GM19023 (cell line): ENCODE measurements around the gene MOB3B.
"Not testable (repeated sequence)": the region's sequence is repeated elsewhere in the genome, so short reads cannot be mapped to it uniquely, and the experiment has no call there.

ENCODE experiments used
- ATAC-seq: cut with Tn5 transposase; IDR thresholded peaks from one replicate; pipeline ENCODE4 v1.9.1; 2021; ENCODE audit warnings: mild to moderate bottlenecking, moderate library complexity; ENCODE audit not compliant: unreplicated experiment

The MOB3B gene

DNA sequence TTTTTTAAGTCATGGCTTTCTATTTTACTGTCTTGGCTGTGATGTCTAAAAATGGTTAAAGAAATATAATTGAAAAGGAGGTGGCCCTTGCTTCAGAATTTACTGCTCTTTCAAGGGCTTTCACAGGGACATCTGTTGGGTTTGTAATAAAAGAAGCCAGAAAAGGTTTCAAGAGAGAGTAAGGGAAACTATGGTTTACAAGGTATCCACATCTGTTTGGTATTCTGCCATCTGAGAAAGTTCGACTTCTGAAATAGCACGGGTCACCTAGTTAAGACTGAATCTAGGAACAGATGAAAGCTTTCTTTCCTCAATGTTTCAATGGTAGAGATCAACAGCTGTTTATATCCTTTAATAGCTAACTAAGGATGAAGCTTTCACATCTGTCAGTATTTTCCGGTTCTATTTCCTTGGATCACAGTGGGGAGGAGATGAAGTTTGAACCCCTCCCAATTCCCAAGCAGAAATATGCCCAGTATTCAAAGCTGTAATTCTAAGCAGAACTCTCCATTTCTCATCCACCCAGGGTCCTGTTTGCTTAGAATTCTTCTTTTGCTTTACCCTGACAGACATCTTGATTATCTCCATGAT lies 78.3 kb downstream of the MOB3B start:
- ATAC-seq = no peak

DNA sequence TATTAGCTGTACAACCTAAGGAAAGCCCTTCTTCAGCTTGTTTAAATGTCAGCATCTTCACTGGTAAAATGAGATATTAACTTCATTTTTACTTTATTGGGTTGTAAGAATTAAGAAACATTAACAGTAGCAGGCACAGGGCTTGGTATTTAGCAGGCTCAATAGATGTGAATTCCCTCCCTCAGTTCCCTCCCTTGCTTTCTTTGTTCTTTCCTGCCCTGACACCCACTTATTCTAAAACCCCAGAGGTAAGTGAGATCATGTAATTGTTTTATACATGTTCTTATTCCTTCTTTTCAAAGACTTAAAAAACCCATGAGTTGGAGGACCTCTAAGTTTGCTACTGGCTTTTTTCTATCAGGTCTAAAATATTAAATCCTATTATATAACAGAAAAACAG lies 78.9 kb downstream of the MOB3B start:
- no peak for ATAC-seq

DNA sequence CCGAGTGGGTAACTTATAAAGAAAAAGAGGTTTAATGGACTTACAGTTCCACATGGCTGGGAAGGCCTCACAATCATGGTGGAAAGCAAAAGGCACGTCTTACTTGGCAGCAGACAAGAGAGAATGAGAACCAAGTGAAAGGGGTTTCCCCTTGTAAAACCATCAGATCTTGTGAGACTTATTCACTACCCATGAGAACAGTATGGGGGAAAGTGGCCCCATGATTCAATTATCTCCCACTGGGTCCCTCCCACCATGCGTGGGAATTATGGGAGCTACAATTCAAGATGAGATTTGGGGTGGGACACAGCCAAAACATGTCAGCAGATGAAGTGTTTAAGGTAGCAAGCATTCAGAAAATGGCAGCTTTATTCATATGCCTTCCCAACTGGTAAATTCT lies 81.3 kb downstream of the MOB3B start:
- ATAC-seq = not testable (repeated sequence)

DNA sequence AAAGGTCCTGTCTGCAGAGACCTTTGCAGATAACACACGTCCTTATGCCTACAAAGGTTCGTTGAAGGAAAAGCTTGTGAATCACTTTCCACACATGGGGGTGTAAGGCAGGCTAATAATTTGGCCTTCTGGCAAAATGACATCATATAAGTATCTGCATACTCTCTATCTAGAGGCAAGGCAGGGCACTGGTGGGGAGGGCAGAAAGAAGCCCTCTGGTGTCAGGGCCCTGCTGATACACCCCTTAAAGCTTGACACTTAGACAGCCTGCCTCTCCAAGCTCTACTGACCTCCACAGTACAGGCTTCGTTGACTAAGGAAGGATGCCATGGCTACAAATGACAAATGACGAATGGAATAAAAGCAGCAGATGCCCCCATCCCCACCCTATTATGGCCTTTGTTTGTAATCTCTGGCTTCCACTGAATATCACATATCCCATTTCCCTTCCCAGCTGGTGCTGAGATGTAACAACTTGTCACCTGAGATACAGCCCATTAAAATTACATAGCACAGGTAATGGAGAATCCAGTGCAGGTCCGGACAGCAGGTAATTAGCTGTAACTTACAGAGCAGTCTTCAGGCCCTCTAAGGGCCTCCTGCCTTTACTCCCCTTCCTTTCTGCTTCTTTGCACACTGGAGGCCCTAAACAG lies 82.5 kb downstream of the MOB3B start:
- no peak for ATAC-seq

DNA sequence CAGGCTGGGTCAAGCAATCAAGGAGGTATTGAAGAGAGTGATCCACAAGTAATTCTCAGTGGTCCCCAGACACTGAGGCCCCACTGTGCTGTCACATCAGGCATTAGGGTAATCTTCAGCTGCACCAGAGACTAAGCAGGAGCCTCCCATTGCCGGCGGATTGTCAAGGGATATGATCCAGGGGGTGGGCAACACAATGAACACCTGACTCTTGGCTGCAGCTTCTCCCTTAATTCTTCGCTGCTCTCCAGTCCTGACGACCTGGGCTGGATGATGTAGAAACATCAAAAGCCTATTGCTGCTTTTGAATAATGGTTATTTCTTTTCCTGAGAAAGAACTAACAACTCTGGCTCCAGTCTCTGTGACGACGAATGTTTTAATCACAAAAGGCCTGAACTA lies 83.9 kb downstream of the MOB3B start:
- no peak for ATAC-seq

DNA sequence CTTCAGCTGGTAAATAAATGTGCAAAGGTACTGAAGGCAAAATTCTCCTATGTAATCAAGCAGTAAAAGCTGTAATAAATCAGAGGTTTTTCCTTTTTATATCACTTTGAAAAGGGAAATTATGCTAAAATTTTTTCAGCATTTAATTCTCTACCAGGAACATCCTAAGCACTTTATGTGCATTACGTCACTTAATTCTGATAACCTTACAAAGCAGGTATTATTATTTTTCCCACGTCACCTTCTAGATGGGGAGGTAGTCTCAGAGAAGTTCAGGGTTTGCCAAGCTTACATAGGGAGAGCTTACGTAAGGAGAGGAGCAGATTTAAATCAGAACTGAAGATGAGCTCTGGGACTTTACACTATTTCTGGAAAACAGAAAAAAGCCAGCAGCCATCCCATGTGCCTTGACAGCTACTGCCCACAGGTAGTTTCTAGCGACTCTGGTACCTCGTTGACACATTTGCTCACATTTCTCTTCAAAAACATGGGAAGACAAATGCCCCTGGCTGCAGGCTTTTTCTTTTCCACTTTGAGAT lies 84.5 kb downstream of the MOB3B start:
- ATAC-seq = no peak

DNA sequence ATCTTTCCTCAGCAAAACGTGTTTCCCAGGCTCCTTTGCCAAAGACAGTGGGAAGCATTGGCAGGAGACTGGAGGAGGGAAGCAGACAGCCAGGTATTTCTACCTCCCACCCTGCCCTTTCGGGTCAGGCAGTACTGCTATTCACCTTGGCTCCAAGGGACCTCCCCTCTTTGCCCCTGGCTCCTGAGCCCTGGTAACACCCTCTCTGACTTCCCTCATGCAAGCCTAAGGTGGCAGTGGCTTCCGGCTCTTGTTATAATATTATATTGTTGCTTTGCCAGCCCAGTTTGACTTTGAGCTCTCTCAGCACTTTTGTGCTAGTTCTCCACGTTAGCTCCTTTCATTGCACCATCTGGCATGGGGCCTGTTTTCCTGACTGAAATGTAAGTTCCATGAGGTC lies 87.2 kb downstream of the MOB3B start:
- no peak for ATAC-seq

DNA sequence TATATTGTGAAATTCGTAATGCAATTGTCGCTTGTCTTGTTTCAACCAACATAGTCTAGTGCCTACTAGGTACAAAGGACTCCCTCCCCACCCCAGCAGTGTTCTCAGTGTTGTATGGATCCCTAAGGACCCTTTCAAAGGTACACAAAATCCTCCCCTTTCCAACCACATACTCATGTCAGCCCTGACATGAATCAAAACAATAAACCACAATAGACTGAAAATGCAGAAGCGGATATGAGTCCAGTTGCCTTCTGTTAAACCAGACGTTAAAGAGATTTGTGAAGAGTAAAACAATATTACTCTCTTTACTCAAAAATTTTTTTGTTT lies 87.9 kb downstream of the MOB3B start:
- peak; percentile 86 for ATAC-seq

DNA sequence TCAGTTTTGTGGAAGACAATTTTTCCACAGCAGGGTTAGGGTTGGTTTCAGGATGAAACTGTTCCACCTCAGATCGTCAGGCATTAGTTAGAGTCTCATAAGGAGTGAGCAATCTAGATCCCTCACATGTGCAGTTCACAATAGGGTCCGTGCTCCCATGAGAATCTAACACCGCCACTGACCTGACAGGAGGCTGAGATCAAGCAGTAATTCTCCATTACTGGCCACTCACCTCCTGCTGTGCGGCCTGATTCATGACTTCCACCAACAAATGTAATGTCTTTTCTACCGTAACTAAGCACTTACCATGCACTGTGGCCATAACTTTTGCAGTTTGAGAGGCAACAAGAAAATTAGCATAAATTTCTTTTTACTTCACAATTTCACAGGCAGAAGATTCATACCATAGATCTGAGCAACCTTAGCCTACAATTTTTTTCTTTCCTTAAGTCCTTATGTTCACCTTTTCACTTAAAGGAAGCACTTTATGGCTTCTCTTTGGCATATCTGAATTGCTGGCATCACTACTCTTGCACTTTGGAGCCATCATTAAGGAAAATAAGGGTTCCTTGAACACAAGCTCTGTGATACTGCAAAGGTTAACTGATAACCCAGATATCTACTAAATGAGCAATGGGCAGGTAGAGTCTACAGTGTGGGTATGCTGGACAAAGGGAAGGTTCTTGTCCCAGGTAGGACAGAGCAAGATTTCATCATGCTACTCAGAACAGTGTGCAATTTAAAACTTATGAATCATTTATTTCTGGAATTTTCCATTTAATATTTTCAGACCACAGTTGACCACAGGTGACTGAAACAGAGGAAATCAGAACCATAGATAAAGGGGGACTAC lies 88.5 kb downstream of the MOB3B start:
- peak; percentile 43 for ATAC-seq

DNA sequence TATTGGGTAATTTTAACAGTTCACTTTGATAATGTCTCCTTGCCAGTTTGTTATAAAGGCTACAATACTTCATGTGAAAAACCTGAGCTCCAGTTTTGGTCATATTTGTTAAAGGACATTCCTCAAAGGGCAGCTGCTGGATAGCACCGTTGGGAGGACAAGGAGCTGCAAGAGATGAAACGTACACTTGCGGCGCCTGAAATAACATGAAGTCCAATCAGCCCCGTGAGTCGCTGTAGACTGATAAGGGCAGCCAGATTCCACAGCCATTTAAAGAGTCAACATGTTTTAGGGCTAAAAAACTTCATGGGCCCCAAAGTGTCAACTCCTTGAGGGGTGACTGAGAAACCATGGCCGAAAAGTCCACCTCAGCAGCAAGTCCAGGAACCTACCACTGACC lies 91.1 kb downstream of the MOB3B start:
- no peak for ATAC-seq

DNA sequence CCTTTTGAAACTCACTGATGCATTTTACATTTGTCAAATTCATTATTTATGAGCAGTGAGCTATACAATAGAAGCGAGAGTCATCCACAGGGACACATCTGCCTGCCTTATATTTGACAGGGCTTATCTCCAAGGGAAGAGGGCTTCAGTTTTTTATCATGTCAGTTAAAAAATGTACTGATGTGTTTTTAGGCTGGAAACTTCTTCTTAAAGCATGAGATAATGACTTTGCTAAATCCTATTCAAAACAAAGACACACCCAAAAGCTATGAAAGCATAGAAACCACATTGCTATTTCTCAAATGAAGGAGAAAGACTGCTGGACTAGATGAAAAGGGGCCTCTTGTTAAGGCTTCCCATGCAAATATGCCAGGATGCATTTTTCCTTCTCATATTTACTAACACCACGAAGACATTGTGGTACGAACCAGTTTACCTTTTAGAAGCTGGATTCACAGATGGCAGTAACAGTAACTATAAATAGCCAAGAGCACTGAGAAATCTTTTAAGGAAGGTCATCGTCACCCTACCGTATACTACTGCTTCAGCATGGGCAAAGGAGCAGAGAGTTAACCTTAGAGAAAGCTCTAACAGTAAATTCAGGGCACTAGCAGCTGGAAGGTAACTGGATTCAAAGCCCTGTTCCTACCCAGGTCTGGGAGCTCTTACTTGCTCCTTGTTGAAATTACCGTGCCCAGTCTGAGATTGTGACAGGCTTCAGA lies 91.8 kb downstream of the MOB3B start:
- ATAC-seq = no peak

DNA sequence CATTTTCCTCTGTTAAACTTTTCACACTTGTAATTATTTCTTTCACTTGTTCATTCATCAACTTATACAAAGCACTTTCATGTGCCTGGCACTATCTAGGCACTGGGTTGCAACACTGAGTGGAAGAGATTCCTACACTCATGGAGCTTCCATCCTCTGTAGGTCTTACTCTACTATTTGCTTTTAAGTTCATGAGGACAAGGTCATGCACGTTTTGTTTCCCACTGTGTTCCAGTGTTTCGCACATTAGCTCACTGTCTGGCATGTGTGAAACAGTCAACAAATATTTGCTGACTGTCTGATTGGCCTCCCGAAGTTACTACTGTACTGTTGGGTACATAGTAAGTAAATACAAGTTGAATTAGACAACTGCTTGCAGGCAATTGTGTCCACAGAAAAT lies 93.4 kb downstream of the MOB3B start:
- no peak for ATAC-seq

DNA sequence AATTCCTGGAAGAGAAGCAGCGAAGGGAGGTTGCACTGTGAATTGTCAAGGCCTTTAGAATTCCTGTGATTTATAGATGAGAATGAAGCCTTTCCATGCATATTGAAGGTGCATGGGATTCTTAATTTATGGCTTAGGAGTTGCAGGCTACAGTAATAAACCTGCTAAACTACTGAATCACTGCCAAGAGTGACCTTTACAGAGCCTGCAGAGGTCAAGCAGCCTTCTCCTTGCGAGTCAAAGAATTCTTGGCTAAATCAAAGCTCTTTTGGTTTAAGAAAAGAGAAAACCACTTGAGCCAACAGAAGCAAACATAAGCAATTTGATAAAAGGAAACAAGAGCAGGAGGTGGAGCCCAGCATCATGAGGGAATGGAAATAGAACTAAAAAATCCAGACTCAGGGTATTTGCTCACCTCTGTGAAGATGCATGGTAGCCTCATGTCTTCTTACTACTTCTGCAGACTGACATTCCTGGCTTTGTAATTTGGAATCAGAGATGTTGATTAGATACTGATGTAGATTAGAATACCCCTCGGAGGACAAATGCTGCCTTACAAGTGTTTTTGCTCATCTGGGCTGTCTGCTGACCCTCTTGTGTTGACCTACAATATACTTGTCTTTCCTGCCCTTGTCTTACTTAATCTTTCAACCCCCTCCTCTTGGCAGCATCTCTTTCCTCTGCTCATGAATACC lies 95.8 kb downstream of the MOB3B start:
- ATAC-seq = no peak

DNA sequence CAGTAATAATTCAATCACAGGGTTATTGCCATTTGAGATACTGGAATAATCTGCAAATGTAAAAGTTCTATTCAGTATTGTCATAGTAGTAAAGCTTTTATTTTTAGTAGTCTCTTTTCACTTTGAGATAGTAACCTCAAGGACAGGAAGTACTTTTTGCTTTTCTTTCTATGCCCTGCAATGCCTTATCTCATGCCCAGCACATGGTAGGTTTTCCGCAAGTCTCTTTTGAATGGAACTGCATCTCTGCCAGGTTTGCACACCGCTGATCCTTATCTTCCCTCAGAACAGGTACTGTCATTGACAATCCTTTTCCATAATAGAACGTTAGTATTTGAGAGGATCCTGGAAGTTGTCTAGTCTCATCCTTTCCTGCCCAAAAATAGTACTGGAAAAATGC lies 97.3 kb downstream of the MOB3B start:
- ATAC-seq = no peak

DNA sequence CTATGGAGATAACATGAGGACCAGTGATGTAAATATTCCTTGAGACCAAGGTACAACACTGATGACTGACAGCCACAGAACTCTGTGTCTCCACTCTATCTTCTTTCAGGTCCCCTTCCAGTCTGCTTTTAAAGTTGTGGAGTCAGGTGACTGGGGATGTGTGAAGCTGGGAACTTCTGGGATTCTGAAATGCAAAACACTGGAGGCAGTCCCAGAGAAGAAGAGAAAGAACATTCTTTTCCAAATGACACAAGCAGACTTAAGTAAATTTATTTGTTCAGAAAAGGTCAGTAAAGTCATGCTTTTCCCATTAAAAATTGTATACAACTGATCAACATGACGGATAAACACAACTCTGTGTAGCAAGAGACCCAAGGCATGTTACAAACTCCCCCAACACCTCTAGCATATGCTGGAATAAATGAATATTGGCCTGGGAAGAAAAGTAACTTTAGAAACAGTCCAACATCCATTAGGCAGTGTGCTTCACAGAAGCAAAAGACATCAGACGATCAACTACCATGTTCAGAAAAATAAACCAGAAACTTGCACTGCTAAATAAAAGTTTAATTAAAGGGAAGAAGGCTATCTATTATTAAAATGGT lies 98.0 kb downstream of the MOB3B start:
- ATAC-seq = no peak

DNA sequence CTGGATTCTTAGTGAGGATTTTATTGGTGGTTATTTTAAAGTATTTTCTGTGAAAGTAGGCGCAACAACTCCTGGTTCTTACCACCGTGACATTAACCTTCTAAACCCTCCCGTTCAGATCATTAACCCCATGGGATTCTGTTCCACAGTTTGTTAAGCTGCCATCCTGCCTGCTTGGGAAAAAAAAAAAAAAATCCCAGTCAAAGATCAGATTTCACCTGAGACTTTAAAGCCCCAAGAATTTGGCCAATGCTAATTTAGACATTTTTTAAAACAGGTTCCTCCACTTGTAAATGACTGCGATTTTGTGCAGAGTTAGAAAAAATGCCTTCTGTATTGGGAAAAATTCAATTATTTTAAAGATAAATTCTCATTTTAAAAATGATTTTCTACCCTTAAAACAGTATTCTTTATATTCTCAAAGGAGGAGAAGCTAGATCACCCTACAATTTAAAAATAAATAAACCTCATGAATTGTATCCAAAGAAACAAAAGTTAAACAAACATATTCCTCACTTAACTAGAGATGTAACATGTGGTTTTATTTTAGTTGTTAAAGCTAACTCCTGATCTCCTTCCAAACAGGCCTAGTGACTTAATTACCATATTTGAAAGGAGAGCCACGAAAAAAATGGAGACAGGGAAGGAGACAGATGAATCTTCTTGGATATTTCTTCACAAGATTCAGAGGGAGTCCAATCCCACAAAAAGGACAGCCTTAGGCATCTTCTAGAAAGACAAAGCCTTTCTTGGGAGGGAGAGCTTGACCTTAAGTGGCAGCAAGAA lies 98.7 kb downstream of the MOB3B start:
- no peak for ATAC-seq

DNA sequence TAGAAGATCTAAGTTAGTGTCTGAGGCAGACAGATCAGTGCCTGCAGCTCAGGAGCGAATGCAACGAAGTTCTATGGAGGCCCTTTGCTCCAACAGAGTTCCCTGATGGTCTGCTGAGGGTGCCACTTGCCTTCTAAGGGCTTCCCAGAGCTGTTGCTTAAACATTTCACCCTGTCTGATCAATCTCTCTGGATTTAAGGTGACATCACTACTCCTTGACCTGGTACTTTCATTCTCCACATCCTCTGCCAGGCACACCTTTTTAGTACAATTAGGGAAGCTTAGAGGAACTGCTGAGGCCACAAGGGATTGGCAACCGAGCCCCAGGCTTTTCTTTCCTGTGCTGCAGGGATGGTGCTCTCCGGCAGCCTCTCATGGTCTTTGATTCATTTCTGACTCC lies 99.7 kb downstream of the MOB3B start:
- ATAC-seq = no peak

DNA sequence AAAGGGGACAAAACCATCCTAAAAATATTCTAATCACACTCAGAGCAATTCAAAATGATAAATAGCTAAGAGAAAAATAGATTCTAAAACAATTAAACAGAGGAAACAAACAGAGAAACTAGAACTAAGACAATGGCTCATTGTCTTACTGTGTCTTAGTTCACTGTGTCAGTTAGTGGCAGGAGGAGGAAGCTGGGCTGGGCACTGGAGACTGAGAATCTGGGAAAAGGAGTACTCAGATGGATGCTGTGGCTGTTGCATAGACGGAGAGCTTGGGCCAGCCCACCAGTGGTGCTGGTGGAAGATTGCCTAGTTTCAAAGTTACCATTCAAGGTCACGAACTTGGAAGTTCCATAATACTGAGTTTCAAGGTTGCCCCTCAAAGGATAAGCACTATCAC lies 100.2 kb downstream of the MOB3B start:
- no peak for ATAC-seq

DNA sequence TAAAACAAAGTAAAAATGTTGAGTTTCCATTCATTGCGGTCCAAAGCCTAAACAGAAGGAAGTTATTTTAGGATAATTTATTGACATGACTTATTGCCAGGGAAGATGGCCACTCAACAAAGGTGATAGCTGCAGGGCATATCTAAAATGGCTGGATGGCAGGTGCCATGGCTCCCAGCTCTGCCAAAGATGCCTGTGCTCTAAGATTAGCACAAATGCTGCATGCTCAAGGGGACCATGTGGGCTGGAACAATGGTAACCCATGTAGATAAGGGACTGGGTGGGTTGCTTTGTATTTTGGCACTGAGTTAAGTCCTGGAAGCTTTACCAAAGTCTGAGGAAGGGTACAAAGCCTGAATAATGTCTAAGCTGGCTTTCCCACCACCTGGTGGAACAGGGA lies 101.1 kb downstream of the MOB3B start:
- ATAC-seq = no peak

DNA sequence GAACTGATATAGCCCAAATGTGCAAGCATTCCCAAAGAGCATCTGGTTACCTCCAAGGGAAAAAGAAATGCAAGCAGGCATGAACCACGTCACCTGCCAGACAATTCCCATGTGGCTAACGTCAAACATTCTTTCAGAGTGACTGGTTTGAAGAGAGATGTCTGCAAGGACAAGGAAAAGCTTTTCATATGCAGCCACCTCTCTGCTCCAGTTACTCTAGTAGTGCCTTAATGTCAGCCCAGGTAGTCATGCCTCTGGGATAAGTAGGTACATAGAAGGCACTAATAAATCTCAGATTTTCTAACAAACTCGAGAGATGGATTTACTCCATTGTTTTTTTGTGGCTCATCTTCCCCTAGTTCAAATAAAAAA lies 102.4 kb downstream of the MOB3B start:
- no peak for ATAC-seq
